Raji (cell line): Measurements from ENCODE around the gene BMPR1B.

Experiments used
- POLR2A ChIP-seq: IDR thresholded peaks from 2 replicates; pipeline ENCODE4 v1.6.1; 2011; ENCODE audit warnings: low read depth, low read length, control low read depth; ENCODE audit not compliant: insufficient read depth

BMPR1B gene

DNA sequence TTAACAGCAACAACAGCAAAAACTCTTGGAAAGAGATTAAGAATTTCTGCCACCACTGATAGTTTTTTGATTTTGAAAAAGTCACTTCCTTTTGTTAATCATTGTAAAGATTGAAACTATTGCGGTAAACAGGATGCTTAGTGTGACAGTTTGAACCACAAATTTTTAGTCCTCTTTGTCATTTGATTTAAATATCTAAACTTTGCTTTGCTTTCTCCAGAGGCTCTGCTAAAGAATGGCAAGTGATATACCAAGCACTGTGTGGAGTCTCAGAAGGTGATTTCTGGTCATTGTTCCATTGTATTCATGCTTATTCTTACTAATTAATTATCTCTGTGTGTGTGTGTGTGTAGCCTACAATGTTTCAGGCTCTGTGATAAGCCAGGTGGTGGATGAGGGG, 155.6 kb downstream of the BMPR1B start:
- no peak for TF ChIP-seq POLR2A

- TF ChIP-seq POLR2A, result no peak
Observed at GRCh38 chr4:94917146-94917545, 159.4 kb downstream of the BMPR1B start.

- TF ChIP-seq POLR2A, result no peak
Observed at GRCh38 chr4:94918543-94918942, 160.8 kb downstream of the BMPR1B start.

- TF ChIP-seq POLR2A, result no peak
Observed at GRCh38 chr4:94920369-94920768, 162.6 kb downstream of the BMPR1B start.

DNA sequence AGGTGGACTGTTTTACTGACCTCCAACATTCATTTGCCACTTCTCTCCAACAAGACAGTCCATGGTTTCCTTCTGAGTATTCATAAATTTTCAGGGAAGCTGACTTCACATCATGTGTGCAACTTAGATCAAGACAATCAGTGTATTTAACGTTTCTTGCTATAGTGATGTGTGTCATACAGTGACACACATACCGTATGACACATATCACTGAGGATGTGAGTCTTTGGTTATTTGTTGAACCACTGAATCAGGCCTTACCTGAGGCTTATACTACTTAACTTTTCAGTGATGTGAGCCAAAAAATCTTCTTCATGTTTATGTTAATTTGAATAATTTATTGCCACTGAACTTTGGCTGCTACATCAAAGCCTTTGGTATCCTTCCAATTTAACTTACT, 166.8 kb downstream of the BMPR1B start:
- no peak for TF ChIP-seq POLR2A

GRCh38 chr4:94925764-94926347, 168.1 kb downstream of the BMPR1B start:
- TF ChIP-seq POLR2A, result no peak

DNA sequence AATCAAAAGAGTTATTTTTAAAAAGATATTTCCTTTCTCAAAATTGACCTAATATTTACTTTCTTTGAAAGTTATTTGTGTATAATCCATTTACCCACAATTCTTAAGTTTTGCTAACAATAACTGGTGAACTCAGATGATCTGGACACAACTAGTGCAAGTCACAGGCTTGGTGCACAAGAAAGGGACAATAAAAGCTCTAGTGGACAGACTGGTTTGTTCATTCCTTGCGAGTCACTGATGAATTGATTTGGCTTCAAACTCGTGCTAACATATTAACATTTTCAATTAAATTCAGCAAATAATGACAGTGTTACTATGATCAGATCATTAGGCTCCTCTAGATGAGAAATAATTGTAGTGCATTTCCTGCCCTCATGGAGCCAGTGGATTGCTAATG, 169.2 kb downstream of the BMPR1B start:
- TF ChIP-seq POLR2A, result no peak

- no peak for TF ChIP-seq POLR2A
Observed at GRCh38 chr4:94927696-94928095, 169.9 kb downstream of the BMPR1B start.

DNA sequence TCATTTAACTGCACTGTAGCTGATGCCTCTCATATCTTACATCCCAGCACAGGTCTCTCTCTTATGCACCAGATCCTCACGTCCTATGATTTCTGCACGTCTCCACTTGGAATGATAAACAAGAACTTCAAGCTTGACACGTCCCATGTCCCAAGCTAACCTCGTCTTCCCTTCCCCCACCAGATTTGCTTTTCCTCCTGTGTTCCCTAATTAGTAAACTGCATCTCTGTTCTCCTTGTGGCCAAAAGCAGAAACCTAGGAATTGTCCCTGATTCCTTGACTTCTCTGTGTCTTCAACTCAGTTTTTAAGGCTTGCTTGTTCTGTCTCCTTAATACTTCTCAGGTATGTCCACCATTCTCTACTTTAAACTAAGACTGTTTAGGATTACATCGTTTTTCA, 171.9 kb downstream of the BMPR1B start:
- TF ChIP-seq POLR2A, result no peak

DNA sequence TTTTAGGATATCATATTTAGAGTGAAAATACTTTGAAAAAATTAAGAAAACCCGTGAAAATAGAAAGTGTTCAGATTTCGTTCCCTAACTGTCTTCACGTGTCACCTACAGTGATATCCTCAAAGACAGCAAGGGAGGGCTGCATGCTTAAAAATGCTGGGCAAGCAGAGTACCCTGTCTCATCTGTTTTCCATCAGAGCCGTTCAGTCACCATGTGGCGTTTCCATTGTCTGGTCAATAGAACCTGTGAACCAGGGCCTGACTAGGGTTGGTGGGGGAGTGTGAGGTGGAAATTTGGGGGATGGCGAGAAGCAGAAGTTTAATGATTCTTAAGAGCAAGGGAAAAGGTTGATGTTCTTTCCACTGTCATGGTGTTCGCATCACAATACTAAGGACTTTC, 173.9 kb downstream of the BMPR1B start:
- no peak for TF ChIP-seq POLR2A

GRCh38 chr4:94932366-94932765, 174.6 kb downstream of the BMPR1B start:
- no peak for TF ChIP-seq POLR2A

GRCh38 chr4:94933799-94934198, 176.0 kb downstream of the BMPR1B start:
- TF ChIP-seq POLR2A, result no peak

GRCh38 chr4:94934201-94934600, 176.4 kb downstream of the BMPR1B start:
- no peak for TF ChIP-seq POLR2A

DNA sequence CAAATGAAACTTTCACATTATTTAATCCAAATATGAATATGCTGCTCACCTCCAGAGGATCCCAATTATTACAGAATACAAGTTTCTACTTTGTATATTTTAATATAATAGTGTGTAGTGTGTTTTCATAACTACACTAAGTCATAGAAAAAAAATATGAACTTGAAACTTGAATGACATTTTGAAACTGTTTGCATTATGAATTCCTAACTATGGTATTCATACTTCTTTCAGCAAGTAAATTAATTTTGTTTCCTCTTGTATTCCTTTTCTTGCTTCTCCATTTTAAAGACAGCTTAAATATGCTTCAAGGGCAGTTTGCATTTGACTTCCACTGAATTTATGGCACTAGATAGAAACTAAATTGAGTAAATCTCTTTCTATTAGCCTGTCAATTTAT, 177.1 kb downstream of the BMPR1B start:
- no peak for TF ChIP-seq POLR2A

- TF ChIP-seq POLR2A, result no peak
Observed at GRCh38 chr4:94936854-94937253, 179.1 kb downstream of the BMPR1B start.

- TF ChIP-seq POLR2A, result no peak
Observed at GRCh38 chr4:94939791-94940519, 182.2 kb downstream of the BMPR1B start.

DNA sequence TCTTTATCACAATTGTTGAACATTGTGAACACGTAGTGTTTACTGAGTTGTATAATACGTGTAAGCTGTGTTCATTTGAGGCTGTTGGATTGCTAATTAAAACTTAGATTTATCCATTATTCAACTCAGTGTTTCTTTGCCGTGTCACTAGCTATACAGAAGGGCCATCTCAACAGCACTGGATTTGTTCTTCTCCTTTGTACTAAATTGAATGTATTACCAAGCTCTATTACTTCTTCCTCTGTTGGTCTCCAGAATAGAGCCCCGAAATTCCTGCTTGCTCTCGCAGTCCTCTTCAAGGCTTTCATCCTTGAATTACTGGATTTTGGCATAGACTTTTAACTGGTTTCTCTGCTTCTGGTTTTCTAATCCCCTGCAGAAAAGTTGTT, 182.8 kb downstream of the BMPR1B start:
- TF ChIP-seq POLR2A, result no peak
